Esophagus (tissue), 2 donors: ENCODE measurements around the gene NTN1. TPM values are rescaled to one million over a fixed set of nuclear protein-coding genes. Genes with fewer than 3 reads are reported as not detected.
A peak's percentile ranks its signal among the peaks of the same experiment; 100 is the strongest.

Source experiments
- H3K27ac ChIP-seq, 2 donors: one replicate each; pipeline ENCODE4 v1.5.1; 2013; ENCODE audit warnings: low read depth in 2 of 2, mild to moderate bottlenecking in 2 of 2, inconsistent platforms in 1 of 2, low read length in 1 of 2, moderate library complexity in 1 of 2
- H3K27me3 ChIP-seq, 2 donors: one replicate each; pipeline ENCODE4 v1.6.1; 2013; ENCODE audit warnings: low read length in 2 of 2, control low read depth in 1 of 2, mild to moderate bottlenecking in 1 of 2; ENCODE audit not compliant: insufficient read depth in 2 of 2, control insufficient read depth in 1 of 2
- H3K36me3 ChIP-seq, 2 donors: one replicate each; pipeline ENCODE4 v1.6.1; 2013; ENCODE audit warnings: low read length in 1 of 2; ENCODE audit not compliant: control insufficient read depth in 2 of 2, insufficient read depth in 2 of 2
- H3K4me1 ChIP-seq, 2 donors: one replicate each; pipeline ENCODE4 v1.6.1; 2013; ENCODE audit warnings: low read length in 1 of 2; ENCODE audit not compliant: control insufficient read depth in 2 of 2, insufficient read depth in 2 of 2
- H3K4me3 ChIP-seq, 2 donors: one replicate each; pipeline ENCODE4 v1.5.1; 2013; ENCODE audit warnings: low read length in 2 of 2, mild to moderate bottlenecking in 2 of 2, low read depth in 1 of 2, moderate library complexity in 1 of 2
- H3K9me3 ChIP-seq, 2 donors: one replicate each; pipeline ENCODE4 v1.6.1; 2013; ENCODE audit warnings: mild to moderate bottlenecking in 2 of 2, low read depth in 1 of 2, low read length in 1 of 2, moderate library complexity in 1 of 2; ENCODE audit not compliant: control insufficient read depth in 2 of 2, insufficient read depth in 1 of 2
- WGBS, 2 donors: extraction: QIAGEN DNeasy Blood & Tissue Kit; methylation state at CpG; one replicate each; pipeline ENCODE4 v1.1.7; 2013; 5-methylcytosine and 5-hydroxymethylcytosine counted together
- polyA plus RNA-seq, 2 donors: library from polyadenylated mRNA; stranded (reverse); fragments of 200-250 nt; gene quantifications; one replicate each; pipeline ENCODE4 v1.2.3, GENCODE V29; 2013
- donor health status: healthy with polysubstance abuse.
- donor health status: Bipolar disorder and iron deficiency.

NTN1 gene
- polyA plus RNA-seq, 2 donors: 10.3 to 12.3 TPM

DNA sequence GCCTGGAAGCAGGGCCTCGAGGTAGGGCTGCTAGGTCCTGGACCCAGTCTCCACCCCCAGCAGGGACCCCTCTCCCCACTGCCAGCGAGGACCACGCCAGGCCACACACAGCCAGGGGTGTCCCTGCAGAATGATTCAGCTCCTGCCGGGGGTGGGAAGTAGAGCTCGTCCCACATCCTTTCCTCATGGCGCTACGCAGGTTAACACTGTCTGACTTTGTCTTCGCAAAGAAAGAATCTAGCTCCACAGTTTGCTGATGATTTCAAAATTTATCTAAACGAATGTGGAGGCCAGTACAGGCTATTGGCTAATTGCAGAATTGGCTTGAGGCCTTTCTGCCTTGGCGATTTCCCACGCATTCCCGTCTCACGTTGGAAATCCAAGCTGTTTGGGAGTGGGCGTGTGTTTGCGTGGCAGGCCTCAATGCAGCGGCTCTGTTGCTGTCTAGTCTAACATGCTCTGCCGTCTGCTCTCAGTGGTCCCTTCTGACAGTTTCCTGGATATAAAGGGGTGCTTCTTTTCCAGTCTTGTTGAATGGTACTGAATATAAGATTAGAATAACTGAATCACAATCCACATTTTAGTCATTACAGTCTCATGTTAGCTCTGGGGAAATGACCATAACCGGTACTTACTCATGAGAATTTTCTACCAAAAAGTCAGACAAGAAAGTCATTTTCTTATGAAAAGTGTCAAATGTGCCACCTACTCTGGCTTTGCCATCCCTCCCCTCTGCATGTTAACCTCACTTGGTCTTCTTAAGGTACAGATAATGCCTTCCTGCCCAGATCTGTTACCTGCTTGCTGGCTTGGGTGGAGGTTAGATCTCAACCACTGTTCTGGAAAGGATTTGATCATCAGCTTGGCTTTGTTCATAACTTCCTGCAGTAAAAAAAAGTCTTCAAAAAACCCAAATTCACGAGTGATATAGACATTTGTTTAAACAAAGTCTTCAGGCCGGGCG, 252.4 kb downstream of the NTN1 start:
- Histone ChIP-seq H3K27ac (peak overlapping the region; percentile 17 to 29), H3K4me1 (peaks cover 0 to 2% of the 10 kb centered on the region in 2 donors), H3K36me3 (no peaks in the 10 kb centered on the region), H3K9me3 (no peaks in the 10 kb centered on the region), H3K4me3 (no peak overlapping the region), H3K27me3 (no peaks in the 10 kb centered on the region)
- 67% methylated on average over 21 of the region's 21 CpGs for WGBS, 2 donors

GRCh38 chr17:9274973-9275372, 253.7 kb downstream of the NTN1 start:
- Histone ChIP-seq H3K4me1 (peaks cover 0 to 2% of the 10 kb centered on the region in 2 donors), H3K4me3 (no peak overlapping the region), H3K27me3 (no peaks in the 10 kb centered on the region), H3K36me3 (no peaks in the 10 kb centered on the region), H3K27ac (no peak overlapping the region), H3K9me3 (no peaks in the 10 kb centered on the region)
- 95% methylated on average over 9 of the region's 9 CpGs for WGBS, 2 donors

- Histone ChIP-seq H3K36me3 (no peaks in the 10 kb centered on the region), H3K9me3 (no peaks in the 10 kb centered on the region), H3K27me3 (no peaks in the 10 kb centered on the region), H3K4me3 (no peak overlapping the region), H3K27ac (no peak overlapping the region), H3K4me1 (no peaks in the 10 kb centered on the region)
- 88 to 90% methylated on average over 8 of the region's 8 CpGs for WGBS, 2 donors
Observed at GRCh38 chr17:9279893-9280292, 258.6 kb downstream of the NTN1 start.

GRCh38 chr17:9283909-9284308, 262.6 kb downstream of the NTN1 start:
- 59 to 77% methylated on average over 2 of the region's 2 CpGs for WGBS, 2 donors
- H3K36me3 ChIP-seq: no peaks in the 10 kb centered on the region
- no peaks in the 10 kb centered on the region for H3K9me3 ChIP-seq
- no peaks in the 10 kb centered on the region for H3K27me3 ChIP-seq
- H3K27ac ChIP-seq: no peak overlapping the region
- H3K4me1 ChIP-seq: no peaks in the 10 kb centered on the region
- H3K4me3 ChIP-seq: no peak overlapping the region

DNA sequence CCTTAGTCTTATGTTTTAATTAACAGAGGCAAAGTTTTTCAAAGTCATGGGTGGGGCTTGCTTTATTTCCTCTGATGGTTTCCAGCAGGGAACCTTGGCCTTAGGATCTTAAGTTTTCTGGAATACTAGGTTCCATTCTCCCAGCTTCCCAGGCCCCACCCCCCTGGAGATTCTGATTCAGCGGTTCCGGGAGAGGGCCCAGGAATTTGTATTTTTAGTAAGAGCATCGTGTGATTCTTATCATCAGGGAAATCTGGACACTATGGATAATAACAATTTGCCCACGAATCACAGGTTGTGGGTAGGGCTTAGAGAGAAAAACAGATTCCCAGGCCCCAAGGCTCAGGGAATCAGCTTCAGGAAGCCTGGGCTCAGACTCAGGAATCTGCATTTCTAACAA, 263.6 kb downstream of the NTN1 start:
- whole genome bisulfite sequencing, 2 donors: 61% methylated on average over 4 of the region's 4 CpGs
- H3K27ac ChIP-seq: no peak overlapping the region
- H3K36me3 ChIP-seq: no peaks in the 10 kb centered on the region
- H3K4me3 ChIP-seq: no peak overlapping the region
- H3K27me3 ChIP-seq: no peaks in the 10 kb centered on the region
- H3K4me1 ChIP-seq: no peaks in the 10 kb centered on the region
- no peaks in the 10 kb centered on the region for H3K9me3 ChIP-seq

GRCh38 chr17:9285602-9286427, 264.5 kb downstream of the NTN1 start:
- no peaks in the 10 kb centered on the region for H3K36me3 ChIP-seq
- no peaks in the 10 kb centered on the region for H3K9me3 ChIP-seq
- no peak overlapping the region for H3K27ac ChIP-seq
- no peaks in the 10 kb centered on the region for H3K27me3 ChIP-seq
- no peak overlapping the region for H3K4me3 ChIP-seq
- WGBS, 2 donors: 74 to 76% methylated on average over 14 of the region's 14 CpGs
- peaks cover 0 to 2% of the 10 kb centered on the region in 2 donors for H3K4me1 ChIP-seq

DNA sequence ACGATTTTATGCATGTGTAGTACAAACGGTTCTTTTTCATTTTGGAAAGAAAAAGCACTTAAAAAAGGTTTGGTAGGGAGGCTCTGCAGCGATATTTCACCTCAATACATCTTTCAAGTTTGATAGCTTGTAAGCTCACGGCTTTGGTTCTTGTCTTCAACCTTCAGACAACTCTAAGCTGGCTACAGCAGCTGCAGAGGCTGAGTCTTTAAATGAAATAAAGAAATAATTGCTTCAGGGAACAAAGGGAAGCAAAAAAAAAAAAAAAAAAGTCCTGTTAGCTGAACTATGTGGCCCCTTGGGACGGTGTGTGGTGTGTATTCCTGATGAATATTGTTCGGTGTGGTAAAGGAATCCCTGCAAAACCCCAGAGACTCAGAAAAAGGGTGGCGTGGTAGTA, 265.1 kb downstream of the NTN1 start:
- Histone ChIP-seq H3K27me3 (no peaks in the 10 kb centered on the region), H3K36me3 (no peaks in the 10 kb centered on the region), H3K4me3 (no peak overlapping the region), H3K4me1 (peaks cover 0 to 2% of the 10 kb centered on the region in 2 donors), H3K27ac (no peak overlapping the region), H3K9me3 (no peaks in the 10 kb centered on the region)
- WGBS, 2 donors: 76 to 78% methylated on average over 7 of the region's 7 CpGs

- H3K4me3 ChIP-seq: no peak overlapping the region
- H3K36me3 ChIP-seq: no peaks in the 10 kb centered on the region
- H3K4me1 ChIP-seq: peaks cover 0 to 2% of the 10 kb centered on the region in 2 donors
- no peak overlapping the region for H3K27ac ChIP-seq
- H3K9me3 ChIP-seq: no peaks in the 10 kb centered on the region
- H3K27me3 ChIP-seq: no peaks in the 10 kb centered on the region
- WGBS, 2 donors: 92 to 97% methylated on average over 2 of the region's 2 CpGs
Observed at GRCh38 chr17:9287306-9287705, 266.0 kb downstream of the NTN1 start.

- WGBS, 2 donors: 64 to 74% methylated on average over 7 of the region's 7 CpGs
- Histone ChIP-seq H3K4me1 (peaks cover 0 to 2% of the 10 kb centered on the region in 2 donors), H3K27ac (peak overlapping the region; percentile 17 to 69)
Observed at GRCh38 chr17:9290226-9290613, 268.9 kb downstream of the NTN1 start.

More at GRCh38 chr17:9290226-9290613, 268.9 kb downstream of the NTN1 start:
- no peaks in the 10 kb centered on the region for H3K9me3 ChIP-seq
- H3K4me3 ChIP-seq: no peak overlapping the region
- no peaks in the 10 kb centered on the region for H3K27me3 ChIP-seq
- no peaks in the 10 kb centered on the region for H3K36me3 ChIP-seq
